ENCODE results near the gene UNK.
"Not testable (repeated sequence)": the region's sequence is repeated elsewhere in the genome, so short reads cannot be mapped to it uniquely, and the experiment has no call there.

UNK gene

GRCh38 chr17:75799402-75799801 lies 14.8 kb downstream of the UNK start:
- Mint-ChIP-seq H3K4me3 (no peak overlapping the region), H3K4me1 (peaks cover 6% of the 10 kb centered on the region), H3K9me3 (no peaks in the 10 kb centered on the region), H3K27ac (no peak overlapping the region), H3K36me3 (peaks cover 41% of the 10 kb centered on the region)
- DNase-seq (ENCODE audit: low spot score in 2 of 2): no peak
- no peak for ATAC-seq

GRCh38 chr17:75803883-75804282 lies 19.3 kb downstream of the UNK start:
- no peaks in the 10 kb centered on the region for H3K9me3 Mint-ChIP-seq
- peaks cover 27% of the 10 kb centered on the region for H3K36me3 Mint-ChIP-seq
- ATAC-seq (no peak), DNase-seq (ENCODE audit: low spot score in 2 of 2) (no peak)
- no peak overlapping the region for H3K4me3 Mint-ChIP-seq
- H3K4me1 Mint-ChIP-seq: peaks cover 13% of the 10 kb centered on the region
- H3K27ac Mint-ChIP-seq: no peak overlapping the region

GRCh38 chr17:75806822-75807500 lies 22.4 kb downstream of the UNK start:
- Mint-ChIP-seq H3K4me1 (peaks cover 8% of the 10 kb centered on the region), H3K36me3 (peaks cover 30% of the 10 kb centered on the region), H3K27ac (no peak overlapping the region), H3K4me3 (no peak overlapping the region), H3K9me3 (no peaks in the 10 kb centered on the region)
- no peak for DNase-seq (ENCODE audit: low spot score in 2 of 2)
- no peak for ATAC-seq

- H3K4me1 Mint-ChIP-seq: peaks cover 8% of the 10 kb centered on the region
- H3K27ac Mint-ChIP-seq: peak overlapping the region; percentile 64
- peaks cover 39% of the 10 kb centered on the region for H3K36me3 Mint-ChIP-seq
- DNase-seq (ENCODE audit: low spot score in 2 of 2) (no peak), ATAC-seq (no peak)
- H3K4me3 Mint-ChIP-seq: no peak overlapping the region
- H3K9me3 Mint-ChIP-seq: no peaks in the 10 kb centered on the region
Measured at GRCh38 chr17:75807861-75808260, 23.3 kb downstream of the UNK start.

GRCh38 chr17:75808549-75808904 lies 23.9 kb downstream of the UNK start:
- Mint-ChIP-seq H3K27ac (peak overlapping the region; percentile 64), H3K4me1 (peaks cover 8% of the 10 kb centered on the region), H3K36me3 (peaks cover 44% of the 10 kb centered on the region), H3K9me3 (no peaks in the 10 kb centered on the region), H3K4me3 (no peak overlapping the region)
- DNase-seq (ENCODE audit: low spot score in 2 of 2): no peak
- no peak for ATAC-seq

GRCh38 chr17:75808905-75809621 lies 24.5 kb downstream of the UNK start:
- Mint-ChIP-seq H3K9me3 (no peaks in the 10 kb centered on the region), H3K27ac (peak overlapping the region; percentile 64), H3K36me3 (peaks cover 48% of the 10 kb centered on the region), H3K4me1 (peaks cover 8% of the 10 kb centered on the region), H3K4me3 (no peak overlapping the region)
- ATAC-seq (no peak), DNase-seq (ENCODE audit: low spot score in 2 of 2) (no peak)

GRCh38 chr17:75809631-75810111 lies 25.1 kb downstream of the UNK start:
- H3K4me1 Mint-ChIP-seq: peaks cover 8% of the 10 kb centered on the region
- no peak for ATAC-seq
- no peak overlapping the region for H3K4me3 Mint-ChIP-seq
- no peak for DNase-seq (ENCODE audit: low spot score in 2 of 2)
- H3K36me3 Mint-ChIP-seq: peaks cover 49% of the 10 kb centered on the region
- H3K9me3 Mint-ChIP-seq: no peaks in the 10 kb centered on the region
- peak overlapping the region; percentile 8 for H3K27ac Mint-ChIP-seq

GRCh38 chr17:75810216-75810615 lies 25.6 kb downstream of the UNK start:
- ATAC-seq (no peak), DNase-seq (ENCODE audit: low spot score in 2 of 2) (no peak)
- peaks cover 8% of the 10 kb centered on the region for H3K4me1 Mint-ChIP-seq
- H3K9me3 Mint-ChIP-seq: no peaks in the 10 kb centered on the region
- peaks cover 51% of the 10 kb centered on the region for H3K36me3 Mint-ChIP-seq
- H3K27ac Mint-ChIP-seq: peak overlapping the region; percentile 8
- no peak overlapping the region for H3K4me3 Mint-ChIP-seq

- ATAC-seq; H3K4me1 Mint-ChIP-seq; H3K4me3 Mint-ChIP-seq; H3K9me3 Mint-ChIP-seq; DNase-seq (ENCODE audit: low spot score in 2 of 2); H3K27ac Mint-ChIP-seq: not testable (repeated sequence)
- H3K36me3 Mint-ChIP-seq: peaks cover 52% of the 10 kb centered on the region
Measured at GRCh38 chr17:75810756-75811155, 26.1 kb downstream of the UNK start.

- no peak for ATAC-seq
- H3K36me3 Mint-ChIP-seq: peaks cover 57% of the 10 kb centered on the region
- no peak overlapping the region for H3K4me3 Mint-ChIP-seq
- DNase-seq (ENCODE audit: low spot score in 2 of 2): no peak
- no peaks in the 10 kb centered on the region for H3K9me3 Mint-ChIP-seq
- peaks cover 8% of the 10 kb centered on the region for H3K4me1 Mint-ChIP-seq
- H3K27ac Mint-ChIP-seq: no peak overlapping the region
Measured at GRCh38 chr17:75811174-75811573, 26.6 kb downstream of the UNK start.

- peaks cover 8% of the 10 kb centered on the region for H3K4me1 Mint-ChIP-seq
- H3K9me3 Mint-ChIP-seq: no peaks in the 10 kb centered on the region
- H3K27ac Mint-ChIP-seq: peak overlapping the region; percentile 40
- DNase-seq (ENCODE audit: low spot score in 2 of 2) (no peak), ATAC-seq (no peak)
- no peak overlapping the region for H3K4me3 Mint-ChIP-seq
- peaks cover 61% of the 10 kb centered on the region for H3K36me3 Mint-ChIP-seq
Measured at GRCh38 chr17:75812096-75813013, 27.7 kb downstream of the UNK start.

- Mint-ChIP-seq H3K4me1 (peaks cover 7% of the 10 kb centered on the region), H3K4me3 (no peak overlapping the region), H3K36me3 (peaks cover 68% of the 10 kb centered on the region), H3K9me3 (no peaks in the 10 kb centered on the region), H3K27ac (peak overlapping the region; percentile 40)
- ATAC-seq: no peak
- DNase-seq (ENCODE audit: low spot score in 2 of 2): no peak
Measured at GRCh38 chr17:75813081-75814020, 28.7 kb downstream of the UNK start.

- peaks cover 68% of the 10 kb centered on the region for H3K36me3 Mint-ChIP-seq
Measured at GRCh38 chr17:75814021-75814395, 29.4 kb downstream of the UNK start.

GRCh38 chr17:75814900-75815373 lies 30.3 kb downstream of the UNK start:
- no peaks in the 10 kb centered on the region for H3K9me3 Mint-ChIP-seq
- H3K4me3 Mint-ChIP-seq: no peak overlapping the region
- H3K27ac Mint-ChIP-seq: no peak overlapping the region
- ATAC-seq: no peak
- peaks cover 77% of the 10 kb centered on the region for H3K36me3 Mint-ChIP-seq
- H3K4me1 Mint-ChIP-seq: peaks cover 6% of the 10 kb centered on the region
- no peak for DNase-seq (ENCODE audit: low spot score in 2 of 2)

More at GRCh38 chr17:75814021-75814395, 29.4 kb downstream of the UNK start:
- ATAC-seq: no peak
- H3K4me3 Mint-ChIP-seq: no peak overlapping the region
- peaks cover 6% of the 10 kb centered on the region for H3K4me1 Mint-ChIP-seq
- no peak overlapping the region for H3K27ac Mint-ChIP-seq
- no peaks in the 10 kb centered on the region for H3K9me3 Mint-ChIP-seq
- DNase-seq (ENCODE audit: low spot score in 2 of 2): no peak
